HepG2 (cell line): ENCODE data around the gene ACOT8.

ENCODE experiments used
- ATF3 ChIP-seq: sonication (generic); formaldehyde crosslinking; IDR thresholded peaks from 2 replicates; pipeline ENCODE4 v1.4.0; 2020; ENCODE audit warnings: missing genetic modification reagents
- CTCF ChIP-seq: sonication (generic); formaldehyde crosslinking; IDR thresholded peaks from 2 replicates; pipeline ENCODE4 v1.5.0; 2020; ENCODE audit warnings: mild to moderate bottlenecking, missing genetic modification reagents, moderate library complexity
- ELF4 ChIP-seq: sonication (generic); formaldehyde crosslinking; IDR thresholded peaks from 2 replicates; pipeline ENCODE4 v1.5.0; 2020; ENCODE audit warnings: missing genetic modification reagents, mild to moderate bottlenecking, moderate library complexity, borderline replicate concordance
- ESRRA ChIP-seq: sonication (generic); formaldehyde crosslinking; IDR thresholded peaks from 2 replicates; pipeline ENCODE4 v1.5.1; 2020; ENCODE audit warnings: mild to moderate bottlenecking, low read depth, missing genetic modification reagents
- EZH2 ChIP-seq: conservative IDR thresholded peaks from 2 replicates; pipeline ENCODE4 v1.6.1; 2012; ENCODE audit warnings: mild to moderate bottlenecking, low read depth, low read length, moderate library complexity
- HES4 ChIP-seq: sonication (generic); formaldehyde crosslinking; IDR thresholded peaks from 2 replicates; pipeline ENCODE4 v1.9.0; 2021; ENCODE audit warnings: mild to moderate bottlenecking, missing genetic modification reagents, borderline replicate concordance
- KAT7 ChIP-seq: IDR thresholded peaks from 2 replicates; pipeline ENCODE4 v1.6.1; 2018; ENCODE audit warnings: borderline replicate concordance, missing compliant biosample characterization
- MYNN ChIP-seq: sonication (generic); formaldehyde crosslinking; IDR thresholded peaks from 2 replicates; pipeline ENCODE4 v1.4.0; 2020; ENCODE audit warnings: mild to moderate bottlenecking, low read depth, missing genetic modification reagents
- NCOA5 ChIP-seq: sonication (generic); formaldehyde crosslinking; IDR thresholded peaks from 2 replicates; pipeline ENCODE4 v1.4.0; 2020; ENCODE audit warnings: missing genetic modification reagents
- POLR2AphosphoS5 ChIP-seq: IDR thresholded peaks from 2 replicates; pipeline ENCODE4 v1.6.1; 2012; ENCODE audit warnings: low read depth, low read length
- RARG ChIP-seq: sonication (generic); formaldehyde crosslinking; IDR thresholded peaks from 2 replicates; pipeline ENCODE4 v1.4.0; 2020; ENCODE audit warnings: low read depth, mild to moderate bottlenecking, missing genetic modification reagents
- TRIM24 ChIP-seq: sonication (generic); formaldehyde crosslinking; IDR thresholded peaks from 2 replicates; pipeline ENCODE4 v1.8.0; 2022; ENCODE audit warnings: mild to moderate bottlenecking, missing genetic modification reagents
- ZNF24 ChIP-seq: fragments of 450-650 bp; IDR thresholded peaks from 2 replicates; pipeline ENCODE4 v1.6.1; 2017; ENCODE audit warnings: antibody characterized with exemption, mild to moderate bottlenecking
- ZNF326 ChIP-seq: sonication (generic); formaldehyde crosslinking; IDR thresholded peaks from 2 replicates; pipeline ENCODE4 v1.4.0; 2020; ENCODE audit warnings: missing genetic modification reagents, borderline replicate concordance

- no peak for TF ChIP-seq EZH2
- no peak for TF ChIP-seq ESRRA (CRISPR knock-in tag)
- no peak for TF ChIP-seq ZNF24
- TF ChIP-seq MYNN (CRISPR knock-in tag) = no peak
- no peak for TF ChIP-seq ATF3 (CRISPR knock-in tag)
- no peak for TF ChIP-seq CTCF (CRISPR knock-in tag)
- TF ChIP-seq POLR2AphosphoS5 = no peak
- TF ChIP-seq RARG = no peak
- TF ChIP-seq HES4 (CRISPR knock-in tag) = no peak
- no peak for TF ChIP-seq ELF4 (CRISPR knock-in tag)
- TF ChIP-seq KAT7 (CRISPR knock-in tag) = no peak
- TF ChIP-seq TRIM24 (CRISPR knock-in tag) = no peak
- TF ChIP-seq ZNF326 (CRISPR knock-in tag) = no peak
- TF ChIP-seq NCOA5 (CRISPR knock-in tag) = no peak
These were observed 40.1 kb upstream of the ACOT8 start for GRCh38 chr20:45897289-45897688.
